Mucosa of gallbladder (tissue), 1 donor: Measurements from ENCODE around the gene S100A11. TPM values are rescaled to one million over a fixed set of nuclear protein-coding genes. Genes with fewer than 3 reads are reported as not detected.

Source experiments
- DNase-seq: peaks from one replicate; pipeline ENCODE4 v3.0.0-alpha.2; 2020; ENCODE audit warnings: low spot score
- total RNA-seq: library from RNA; stranded (reverse); gene quantifications from one replicate; pipeline ENCODE4 v1.2.1, GENCODE V29; 2021
- donor health status: DM: no; HTN: no; CAD: no.

S100A11 gene
- total RNA-seq, 1 donor from 2014 or later: 308 TPM

DNA sequence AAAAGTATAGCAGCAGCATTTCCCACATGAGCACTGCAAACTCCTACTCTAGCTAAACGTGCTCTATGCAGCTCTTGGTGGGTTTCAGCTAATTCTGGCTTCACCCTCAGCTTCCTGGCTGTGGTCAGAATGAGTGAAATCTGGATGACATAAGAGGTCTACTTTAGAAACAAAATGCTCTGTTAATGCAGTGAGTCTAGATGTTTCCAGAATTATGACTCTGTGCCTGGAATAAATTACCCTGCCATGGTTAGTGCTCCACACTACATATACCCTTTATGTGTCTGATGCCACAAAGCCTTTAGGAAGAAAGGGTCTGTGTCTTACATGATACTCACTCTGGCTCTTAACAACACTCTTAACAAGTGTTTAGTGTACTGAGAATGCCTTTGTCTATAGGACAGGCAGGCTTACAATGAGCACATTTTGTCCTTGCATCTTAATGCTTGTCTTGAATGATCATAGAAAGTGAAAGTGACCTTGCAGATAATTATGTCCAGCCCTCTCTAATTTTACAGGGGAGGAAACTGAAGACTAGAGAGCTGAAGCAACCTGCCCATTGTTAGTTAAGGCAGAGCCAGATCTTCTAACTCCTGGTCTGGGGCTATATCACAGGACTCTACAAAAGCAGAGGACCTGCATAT lies 52.4 kb downstream of the S100A11 start:
- no peak for DNase-seq

Other genes starting within 250 kb of the S100A11 start
- gene TDRKH, start 246.5 kb downstream of the S100A11 start, total RNA-seq: 10.6 TPM
- 0.09 TPM for gene LINGO4, start 231.6 kb downstream of the S100A11 start, total RNA-seq
- gene RORC, start 205.2 kb downstream of the S100A11 start, total RNA-seq: 9.5 TPM
- 1.2 TPM for gene C2CD4D, start 197.2 kb downstream of the S100A11 start, total RNA-seq
- not detected for gene THEM5, start 183.3 kb downstream of the S100A11 start, total RNA-seq
- gene THEM4, start 127.5 kb downstream of the S100A11 start, total RNA-seq: 12.0 TPM
- 212 TPM for gene S100A10, start 43.1 kb downstream of the S100A11 start, total RNA-seq
- not detected for gene TCHHL1, start 52.1 kb upstream of the S100A11 start, total RNA-seq
- gene TCHH, start 78.4 kb upstream of the S100A11 start, total RNA-seq: 0.09 TPM
- not detected for gene RPTN, start 122.2 kb upstream of the S100A11 start, total RNA-seq
- not detected for gene HRNR, start 187.2 kb upstream of the S100A11 start, total RNA-seq